Loucy (cell line): ENCODE results near the gene SOX12.

Experiments
- H2AFZ ChIP-seq: fragments of 200-600 bp; sonication (generic); 2 replicates; pipeline ENCODE4 v1.6.0; 2016; ENCODE audit warnings: antibody characterized with exemption, mild to moderate bottlenecking, low read length, moderate library complexity
- H3F3A ChIP-seq: fragments of 200-600 bp; 2 replicates; pipeline ENCODE4 v1.6.0; 2016; ENCODE audit warnings: antibody characterized with exemption, low read depth, mild to moderate bottlenecking
- H3K27me3 ChIP-seq: fragments of 200-600 bp; sonication (generic); 2 replicates; pipeline ENCODE4 v1.6.1; 2014; ENCODE audit warnings: low read length, mild to moderate bottlenecking; ENCODE audit not compliant: insufficient read depth, poor library complexity, severe bottlenecking
- H3K36me3 ChIP-seq: fragments of 200-600 bp; sonication (generic); 2 replicates; pipeline ENCODE4 v1.6.1; 2016; ENCODE audit warnings: low read length; ENCODE audit not compliant: insufficient read depth
- H3K4me1 ChIP-seq: fragments of 200-600 bp; sonication (generic); 2 replicates; pipeline ENCODE4 v1.5.1; 2014; ENCODE audit warnings: low read length, mild to moderate bottlenecking; ENCODE audit not compliant: insufficient read depth, poor library complexity, severe bottlenecking
- H3K4me2 ChIP-seq: fragments of 200-600 bp; sonication (generic); 2 replicates; pipeline ENCODE4 v1.6.0; 2014; ENCODE audit warnings: antibody characterized with exemption, low read length, low read depth, mild to moderate bottlenecking; ENCODE audit not compliant: poor library complexity, severe bottlenecking
- H3K4me3 ChIP-seq: fragments of 200-600 bp; sonication (generic); 2 replicates; pipeline ENCODE4 v1.5.1; 2014; ENCODE audit warnings: low read length, mild to moderate bottlenecking, mixed read lengths; ENCODE audit not compliant: poor library complexity, severe bottlenecking
- H3K79me2 ChIP-seq: fragments of 200-600 bp; sonication (generic); 2 replicates; pipeline ENCODE4 v1.6.1; 2014; ENCODE audit warnings: low read length; ENCODE audit not compliant: insufficient read depth
- H3K9ac ChIP-seq: fragments of 200-600 bp; sonication (generic); 2 replicates; pipeline ENCODE4 v1.6.0; 2014; ENCODE audit warnings: mild to moderate bottlenecking, low read depth, low read length, moderate library complexity; ENCODE audit not compliant: poor library complexity, severe bottlenecking
- H3K9me2 ChIP-seq: fragments of 200-600 bp; sonication (generic); replicated peaks from 2 replicates; pipeline ENCODE4 v1.6.1; 2016; ENCODE audit warnings: low read depth, low read length, mixed read lengths
- H3K9me3 ChIP-seq: fragments of 200-600 bp; sonication (generic); 2 replicates; pipeline ENCODE4 v1.6.1; 2014; ENCODE audit warnings: mild to moderate bottlenecking, antibody characterized with exemption, low read length, low read depth; ENCODE audit not compliant: insufficient read depth
- H4K20me1 ChIP-seq: fragments of 200-600 bp; sonication (generic); 2 replicates; pipeline ENCODE4 v1.6.0; 2014; ENCODE audit warnings: antibody characterized with exemption, low read length, mild to moderate bottlenecking; ENCODE audit not compliant: insufficient read depth, poor library complexity, severe bottlenecking
- CTCF ChIP-seq: fragments of 200-600 bp; sonication (generic); conservative IDR thresholded peaks from 2 replicates; pipeline ENCODE4 v1.5.1; 2014; ENCODE audit warnings: mild to moderate bottlenecking, antibody characterized with exemption, low read length
- EZH2phosphoT487 ChIP-seq: fragments of 200-600 bp; IDR thresholded peaks from 2 replicates; pipeline ENCODE4 v1.6.1; 2018; ENCODE audit warnings: antibody characterized with exemption, mild to moderate bottlenecking, moderate library complexity, borderline replicate concordance

SOX12 gene

GRCh38 chr20:328027-328974 lies 2.9 kb downstream of the SOX12 start:
- Histone ChIP-seq H2AFZ (no peak overlapping the region), H4K20me1 (peaks cover 37% of the 10 kb centered on the region), H3K4me2 (peak overlapping the region; percentile 95), H3K4me1 (peaks cover 41% of the 10 kb centered on the region), H3K79me2 (peaks cover 45% of the 10 kb centered on the region), H3K9me2 (no peaks in the 10 kb centered on the region), H3K27me3 (no peaks in the 10 kb centered on the region), H3K4me3 (peak overlapping the region; percentile 85), H3K9ac (peak overlapping the region; percentile 86), H3K9me3 (no peaks in the 10 kb centered on the region), H3K36me3 (no peaks in the 10 kb centered on the region), H3F3A (peaks cover 10% of the 10 kb centered on the region)
- TF ChIP-seq EZH2phosphoT487, result no peak
- TF ChIP-seq CTCF, result no peak

GRCh38 chr20:328975-329695 lies 3.8 kb downstream of the SOX12 start:
- Histone ChIP-seq H3K9me3 (no peaks in the 10 kb centered on the region), H3K36me3 (no peaks in the 10 kb centered on the region), H3K4me1 (peaks cover 35% of the 10 kb centered on the region), H3K4me3 (peak overlapping the region; percentile 85), H2AFZ (no peak overlapping the region), H3K9me2 (no peaks in the 10 kb centered on the region), H4K20me1 (peaks cover 37% of the 10 kb centered on the region), H3K4me2 (peak overlapping the region; percentile 95), H3K9ac (peak overlapping the region; percentile 45), H3K27me3 (no peaks in the 10 kb centered on the region), H3F3A (peaks cover 10% of the 10 kb centered on the region), H3K79me2 (peaks cover 45% of the 10 kb centered on the region)
- TF ChIP-seq EZH2phosphoT487 (no peak), CTCF (no peak)

GRCh38 chr20:329851-330232 lies 4.5 kb downstream of the SOX12 start:
- Histone ChIP-seq H3K9ac (no peak overlapping the region), H3K4me2 (peak overlapping the region; percentile 95), H3K4me3 (peak overlapping the region; percentile 85), H3K9me3 (no peaks in the 10 kb centered on the region), H3K27me3 (no peaks in the 10 kb centered on the region), H4K20me1 (peaks cover 37% of the 10 kb centered on the region), H3K36me3 (no peaks in the 10 kb centered on the region), H3K79me2 (peaks cover 45% of the 10 kb centered on the region), H3K9me2 (no peaks in the 10 kb centered on the region), H3K4me1 (peaks cover 31% of the 10 kb centered on the region), H2AFZ (no peak overlapping the region), H3F3A (peaks cover 7% of the 10 kb centered on the region)
- no peak for TF ChIP-seq EZH2phosphoT487
- no peak for TF ChIP-seq CTCF
